ENCODE measurements around the gene PLK2.

PLK2 gene

GRCh38 chr5:58450811-58451629, 8.9 kb downstream of the PLK2 start:
- Histone ChIP-seq H2BK120ac (ENCODE audit: low read depth, low read length) (no peak overlapping the region), H2BK12ac (ENCODE audit: low read length in 2 of 2) (no peak overlapping the region), H3K4me1 (ENCODE audit: control insufficient read depth, insufficient read depth, low read depth, low read length) (peaks cover 4% of the 10 kb centered on the region), H3K27ac (ENCODE audit: low read length, poor library complexity, severe bottlenecking) (peak overlapping the region; percentile 46), H3K4ac (ENCODE audit: low read depth in 1 of 2, low read length in 2 of 2) (no peak overlapping the region), H2AFZ (ENCODE audit: low read depth, low read length) (no peak overlapping the region), H3K4me2 (ENCODE audit: low read length, poor library complexity, severe bottlenecking) (no peak overlapping the region), H3K79me1 (replicated peaks; ENCODE audit: low read length, poor library complexity, severe bottlenecking) (no peaks in the 10 kb centered on the region), H2AK5ac (ENCODE audit: low read length, severe bottlenecking) (no peak overlapping the region), H3K9ac (ENCODE audit: low read length) (no peak overlapping the region), H3K18ac (ENCODE audit: low read depth in 1 of 2, low read length in 2 of 2) (no peak overlapping the region), H3K9me3 (ENCODE audit: control insufficient read depth, low read length) (no peaks in the 10 kb centered on the region), H4K91ac (ENCODE audit: low read length) (no peak overlapping the region), H3K27me3 (ENCODE audit: control insufficient read depth in 1 of 2, insufficient read depth in 1 of 2, low read length in 2 of 2) (no peaks in the 10 kb centered on the region), H2BK15ac (ENCODE audit: low read depth, poor library complexity, severe bottlenecking) (no peak overlapping the region), H3K23ac (ENCODE audit: low read length in 2 of 2) (no peak overlapping the region), H3K4me3 (ENCODE audit: insufficient read depth in 1 of 2, low read depth in 1 of 2, low read length in 2 of 2) (no peak overlapping the region), H3K36me3 (ENCODE audit: control insufficient read depth in 1 of 2, insufficient read depth in 2 of 2, low read depth in 1 of 2, low read length in 2 of 2) (peaks cover 15 to 36% of the 10 kb centered on the region in 2 experiments), H2BK5ac (ENCODE audit: low read depth, low read length, poor library complexity, severe bottlenecking) (no peak overlapping the region), H4K8ac (ENCODE audit: low read length) (no peak overlapping the region), H3K14ac (ENCODE audit: low read length in 2 of 2) (no peak overlapping the region)
- peak; percentile 39 for DNase-seq
- 88% methylated on average over 6 of the region's 10 CpGs for WGBS

DNA sequence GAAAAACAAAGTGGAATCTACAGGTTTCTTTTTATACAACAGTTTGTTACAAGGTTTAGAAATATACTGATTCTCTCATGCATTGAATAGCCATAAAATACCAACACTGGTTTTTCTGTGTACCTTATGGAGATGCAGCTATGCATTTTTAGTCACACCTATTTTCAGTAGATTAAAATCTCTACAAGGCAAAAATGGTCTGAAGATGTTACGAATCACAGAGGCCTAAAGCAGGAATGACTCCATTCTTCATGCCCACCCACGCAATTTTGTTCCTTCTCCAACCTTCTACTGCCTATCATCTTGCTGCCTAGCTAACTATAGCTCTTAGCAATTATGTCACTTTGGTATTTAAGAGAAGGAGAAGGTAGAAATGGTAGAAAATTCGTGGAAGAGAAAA, 9.9 kb downstream of the PLK2 start:
- no peaks in the 10 kb centered on the region for H3K9me3 ChIP-seq (ENCODE audit: control insufficient read depth, low read length)
- no peak overlapping the region for H4K91ac ChIP-seq (ENCODE audit: low read length)
- H3K27me3 ChIP-seq (ENCODE audit: control insufficient read depth in 1 of 2, insufficient read depth in 1 of 2, low read length in 2 of 2): no peaks in the 10 kb centered on the region
- no peak overlapping the region for H2BK12ac ChIP-seq (ENCODE audit: low read length in 2 of 2)
- no peak overlapping the region for H3K4me2 ChIP-seq (ENCODE audit: low read length, poor library complexity, severe bottlenecking)
- no peak overlapping the region for H2BK120ac ChIP-seq (ENCODE audit: low read depth, low read length)
- no peak overlapping the region for H3K4me3 ChIP-seq (ENCODE audit: insufficient read depth in 1 of 2, low read depth in 1 of 2, low read length in 2 of 2)
- H3K27ac ChIP-seq (ENCODE audit: low read length, poor library complexity, severe bottlenecking): peak overlapping the region; percentile 33
- no peak overlapping the region for H3K14ac ChIP-seq (ENCODE audit: low read length in 2 of 2)
- H3K9ac ChIP-seq (ENCODE audit: low read length): no peak overlapping the region
- no peak overlapping the region for H3K18ac ChIP-seq (ENCODE audit: low read depth in 1 of 2, low read length in 2 of 2)
- no peak overlapping the region for H3K23ac ChIP-seq (ENCODE audit: low read length in 2 of 2)
- no peak overlapping the region for H2BK5ac ChIP-seq (ENCODE audit: low read depth, low read length, poor library complexity, severe bottlenecking)
- DNase-seq: no peak
- no peak overlapping the region for H3K4ac ChIP-seq (ENCODE audit: low read depth in 1 of 2, low read length in 2 of 2)
- no peak overlapping the region for H2AK5ac ChIP-seq (ENCODE audit: low read length, severe bottlenecking)
- H3K36me3 ChIP-seq (ENCODE audit: control insufficient read depth in 1 of 2, insufficient read depth in 2 of 2, low read depth in 1 of 2, low read length in 2 of 2): peaks cover 12 to 26% of the 10 kb centered on the region in 2 experiments
- H4K8ac ChIP-seq (ENCODE audit: low read length): no peak overlapping the region
- 93% methylated on average over 2 of the region's 3 CpGs for WGBS
- no peak overlapping the region for H2AFZ ChIP-seq (ENCODE audit: low read depth, low read length)
- no peak overlapping the region for H2BK15ac ChIP-seq (ENCODE audit: low read depth, poor library complexity, severe bottlenecking)
- H3K4me1 ChIP-seq (ENCODE audit: control insufficient read depth, insufficient read depth, low read depth, low read length): peaks cover 4% of the 10 kb centered on the region
- H3K79me1 ChIP-seq (replicated peaks; ENCODE audit: low read length, poor library complexity, severe bottlenecking): no peaks in the 10 kb centered on the region

- H3K4me3 ChIP-seq (ENCODE audit: insufficient read depth in 1 of 2, low read depth in 1 of 2, low read length in 2 of 2): no peak overlapping the region
Observed at GRCh38 chr5:58447226-58447625, 12.7 kb downstream of the PLK2 start.

GRCh38 chr5:58446024-58446423, 13.9 kb downstream of the PLK2 start:
- H2BK5ac ChIP-seq (ENCODE audit: low read depth, low read length, poor library complexity, severe bottlenecking): no peak overlapping the region
- H2BK15ac ChIP-seq (ENCODE audit: low read depth, poor library complexity, severe bottlenecking): no peak overlapping the region
- no peak overlapping the region for H2BK12ac ChIP-seq (ENCODE audit: low read length in 2 of 2)
- no peak overlapping the region for H3K4me2 ChIP-seq (ENCODE audit: low read length, poor library complexity, severe bottlenecking)
- H3K9ac ChIP-seq (ENCODE audit: low read length): no peak overlapping the region
- no peak overlapping the region for H2AFZ ChIP-seq (ENCODE audit: low read depth, low read length)
- peaks cover 2% of the 10 kb centered on the region for H3K4me1 ChIP-seq (ENCODE audit: control insufficient read depth, insufficient read depth, low read depth, low read length)
- H3K9me3 ChIP-seq (ENCODE audit: control insufficient read depth, low read length): no peaks in the 10 kb centered on the region
- H3K4me3 ChIP-seq (ENCODE audit: insufficient read depth in 1 of 2, low read depth in 1 of 2, low read length in 2 of 2): no peak overlapping the region
- peaks cover 0 to 9% of the 10 kb centered on the region in 2 experiments for H3K36me3 ChIP-seq (ENCODE audit: control insufficient read depth in 1 of 2, insufficient read depth in 2 of 2, low read depth in 1 of 2, low read length in 2 of 2)
- H3K27ac ChIP-seq (ENCODE audit: low read length, poor library complexity, severe bottlenecking): no peak overlapping the region
- no peak overlapping the region for H3K18ac ChIP-seq (ENCODE audit: low read depth in 1 of 2, low read length in 2 of 2)
- no peak overlapping the region for H4K8ac ChIP-seq (ENCODE audit: low read length)
- H2AK5ac ChIP-seq (ENCODE audit: low read length, severe bottlenecking): no peak overlapping the region
- no peaks in the 10 kb centered on the region for H3K79me1 ChIP-seq (replicated peaks; ENCODE audit: low read length, poor library complexity, severe bottlenecking)
- DNase-seq: no peak
- no peak overlapping the region for H3K4ac ChIP-seq (ENCODE audit: low read depth in 1 of 2, low read length in 2 of 2)
- no peaks in the 10 kb centered on the region for H3K27me3 ChIP-seq (ENCODE audit: control insufficient read depth in 1 of 2, insufficient read depth in 1 of 2, low read length in 2 of 2)
- no peak overlapping the region for H3K14ac ChIP-seq (ENCODE audit: low read length in 2 of 2)
- no peak overlapping the region for H3K23ac ChIP-seq (ENCODE audit: low read length in 2 of 2)
- WGBS: 98% methylated on average over 10 of the region's 10 CpGs
- no peak overlapping the region for H4K91ac ChIP-seq (ENCODE audit: low read length)
- H2BK120ac ChIP-seq (ENCODE audit: low read depth, low read length): no peak overlapping the region

More at GRCh38 chr5:58447226-58447625, 12.7 kb downstream of the PLK2 start:
- Histone ChIP-seq H3K27ac (ENCODE audit: low read length, poor library complexity, severe bottlenecking) (peak overlapping the region; percentile 59), H2AFZ (ENCODE audit: low read depth, low read length) (no peak overlapping the region), H3K14ac (ENCODE audit: low read length in 2 of 2) (no peak overlapping the region), H3K9me3 (ENCODE audit: control insufficient read depth, low read length) (no peaks in the 10 kb centered on the region), H3K23ac (ENCODE audit: low read length in 2 of 2) (no peak overlapping the region), H3K79me1 (replicated peaks; ENCODE audit: low read length, poor library complexity, severe bottlenecking) (no peaks in the 10 kb centered on the region), H2BK12ac (ENCODE audit: low read length in 2 of 2) (no peak overlapping the region), H2AK5ac (ENCODE audit: low read length, severe bottlenecking) (no peak overlapping the region), H3K36me3 (ENCODE audit: control insufficient read depth in 1 of 2, insufficient read depth in 2 of 2, low read depth in 1 of 2, low read length in 2 of 2) (peaks cover 0 to 9% of the 10 kb centered on the region in 2 experiments), H4K91ac (ENCODE audit: low read length) (no peak overlapping the region), H3K27me3 (ENCODE audit: control insufficient read depth in 1 of 2, insufficient read depth in 1 of 2, low read length in 2 of 2) (no peaks in the 10 kb centered on the region), H3K9ac (ENCODE audit: low read length) (peak overlapping the region; percentile 44), H3K4me1 (ENCODE audit: control insufficient read depth, insufficient read depth, low read depth, low read length) (peaks cover 3% of the 10 kb centered on the region), H2BK120ac (ENCODE audit: low read depth, low read length) (no peak overlapping the region), H3K4me2 (ENCODE audit: low read length, poor library complexity, severe bottlenecking) (no peak overlapping the region), H2BK15ac (ENCODE audit: low read depth, poor library complexity, severe bottlenecking) (no peak overlapping the region), H4K8ac (ENCODE audit: low read length) (no peak overlapping the region), H3K18ac (ENCODE audit: low read depth in 1 of 2, low read length in 2 of 2) (no peak overlapping the region), H2BK5ac (ENCODE audit: low read depth, low read length, poor library complexity, severe bottlenecking) (no peak overlapping the region), H3K4ac (ENCODE audit: low read depth in 1 of 2, low read length in 2 of 2) (no peak overlapping the region)
- WGBS: 57% methylated on average over 2 of the region's 2 CpGs
- peak; percentile 25 for DNase-seq

Data from mesenchymal stem cell (in vitro differentiated cells and primary cell).